ENCODE data around the gene CARM1. TPM values are rescaled to one million over a fixed set of nuclear protein-coding genes. Genes with fewer than 3 reads are reported as not detected.

The CARM1 gene
- total and polyA plus RNA-seq, 2 of the 13 experiments (the other 11 are each of a cell fraction or from before 2014, with no cell fraction given), result 27.6 to 55.8 TPM

GRCh38 chr19:10929402-10929794 is 58.0 kb downstream of the CARM1 start:
- Histone ChIP-seq H3K4me2 (ENCODE audit: low read depth, low read length) (peak overlapping the region; percentile 83), H3K4me1 (ENCODE audit: insufficient read depth, low read length) (peaks cover 24% of the 10 kb centered on the region), H3K27me3 (ENCODE audit: control insufficient read depth in 1 of 2, insufficient read depth in 2 of 2, low read length in 2 of 2) (no peaks in the 10 kb centered on the region; a peak in 1 of 5 replicates), H4K20me1 (ENCODE audit: insufficient read depth, low read length) (no peaks in the 10 kb centered on the region), H3K36me3 (replicated peaks in 1 of 2; ENCODE audit: control insufficient read depth in 1 of 2, insufficient read depth in 2 of 2, low read length in 2 of 2) (peaks cover 0 to 5% of the 10 kb centered on the region in 2 experiments; a peak in 2 of 5 replicates), H3K79me2 (ENCODE audit: insufficient read depth, low read length) (peaks cover 34% of the 10 kb centered on the region), H3K9ac (ENCODE audit: insufficient read depth, low read depth, low read length) (peak overlapping the region; percentile 93), H3K9me3 (ENCODE audit: low read length) (no peaks in the 10 kb centered on the region), H3K27ac (ENCODE audit: extremely low read length, insufficient read depth, low read length) (peak overlapping the region; percentile 83), H2AFZ (ENCODE audit: low read length) (no peak overlapping the region), H3K4me3 (replicated peaks in 1 of 3; ENCODE audit: insufficient read depth in 1 of 3, low read depth in 2 of 3, low read length in 3 of 3) (peak overlapping the region; percentile 90 to 99 (median 96))
- BruUV-seq (replicated peaks), result no TSS peak
- ChIA-PET POLR2A (interaction anchor here (1.6 kb wide), 1 partner anchor 10 kb away, joined by 6 read pairs; no protein-coding TSS in a partner anchor), CTCF (ENCODE audit: low intra/inter-chr PET ratio, low total read pairs) (no interaction called here)
- intact Hi-C loops (cut with micrococcal nuclease; ENCODE audit: unreplicated experiment) (loop anchor here (10.0 kb wide), 1 partner anchor 55 kb away; the partner anchor contains the start of gene CARM1), in situ Hi-C loops (cut with HindIII; ENCODE audit: extremely low pct_ligation_motif_present, low pct_unique_long_range_greater_than_20kb) (no loop called here)
- FAIRE-seq (no peak), DNase-seq (ENCODE audit: low spot score) (no peak), ATAC-seq (peak; percentile 28)
- 4% methylated on average over 4 of the region's 27 CpGs for WGBS (ENCODE audit: low lambda C conversion rate)
- TF ChIP-seq ZNF598 (CRISPR knock-in tag; IDR thresholded peaks at IDR 0.05; ENCODE audit: borderline replicate concordance) (no peak; the same call in 1 of the 2 replicates), TARDBP (CRISPR knock-in tag; IDR thresholded peaks at IDR 0.05) (no peak), MED13 (CRISPR knock-in tag; IDR thresholded peaks at IDR 0.05) (0 out of 2 replicates have a peak, but pooled peaks have one; percentile 7), TRIM22 (IDR thresholded peaks at IDR 0.05) (no peak), NAIF1 (CRISPR knock-in tag; IDR thresholded peaks at IDR 0.05; ENCODE audit: borderline replicate concordance) (no peak), TOE1 (CRISPR knock-in tag; IDR thresholded peaks at IDR 0.05) (no peak), ZNF44 (CRISPR knock-in tag; IDR thresholded peaks at IDR 0.05) (no peak), DMAP1 (CRISPR knock-in tag; IDR thresholded peaks at IDR 0.05) (no peak), IRF1 (CRISPR knock-in tag; IDR thresholded peaks at IDR 0.05; ENCODE audit: low read depth) (no peak), ELK4 (CRISPR knock-in tag; IDR thresholded peaks at IDR 0.05; ENCODE audit: borderline replicate concordance) (no peak), MIER2 (CRISPR knock-in tag; IDR thresholded peaks at IDR 0.05) (no peak), DDIT3 (CRISPR knock-in tag; IDR thresholded peaks at IDR 0.05) (no peak)
- TF ChIP-seq, protein P1, sequence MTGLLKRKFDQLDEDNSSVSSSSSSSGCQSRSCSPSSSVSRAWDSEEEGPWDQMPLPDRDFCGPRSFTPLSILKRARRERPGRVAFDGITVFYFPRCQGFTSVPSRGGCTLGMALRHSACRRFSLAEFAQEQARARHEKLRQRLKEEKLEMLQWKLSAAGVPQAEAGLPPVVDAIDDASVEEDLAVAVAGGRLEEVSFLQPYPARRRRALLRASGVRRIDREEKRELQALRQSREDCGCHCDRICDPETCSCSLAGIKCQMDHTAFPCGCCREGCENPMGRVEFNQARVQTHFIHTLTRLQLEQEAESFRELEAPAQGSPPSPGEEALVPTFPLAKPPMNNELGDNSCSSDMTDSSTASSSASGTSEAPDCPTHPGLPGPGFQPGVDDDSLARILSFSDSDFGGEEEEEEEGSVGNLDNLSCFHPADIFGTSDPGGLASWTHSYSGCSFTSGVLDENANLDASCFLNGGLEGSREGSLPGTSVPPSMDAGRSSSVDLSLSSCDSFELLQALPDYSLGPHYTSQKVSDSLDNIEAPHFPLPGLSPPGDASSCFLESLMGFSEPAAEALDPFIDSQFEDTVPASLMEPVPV (CRISPR knock-in tag; IDR thresholded peaks at IDR 0.05), result no peak
- TF ChIP-seq, protein P2, sequence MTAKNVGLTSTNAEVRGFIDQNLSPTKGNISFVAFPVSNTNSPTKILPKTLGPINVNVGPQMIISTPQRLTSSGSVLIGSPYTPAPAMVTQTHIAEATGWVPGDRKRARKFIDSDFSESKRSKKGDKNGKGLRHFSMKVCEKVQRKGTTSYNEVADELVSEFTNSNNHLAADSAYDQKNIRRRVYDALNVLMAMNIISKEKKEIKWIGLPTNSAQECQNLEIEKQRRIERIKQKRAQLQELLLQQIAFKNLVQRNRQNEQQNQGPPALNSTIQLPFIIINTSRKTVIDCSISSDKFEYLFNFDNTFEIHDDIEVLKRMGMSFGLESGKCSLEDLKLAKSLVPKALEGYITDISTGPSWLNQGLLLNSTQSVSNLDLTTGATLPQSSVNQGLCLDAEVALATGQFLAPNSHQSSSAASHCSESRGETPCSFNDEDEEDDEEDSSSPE (CRISPR knock-in tag; IDR thresholded peaks at IDR 0.05), result no peak
